ENCODE results near the gene JDP2. TPM values are rescaled to one million over a fixed set of nuclear protein-coding genes. Genes with fewer than 3 reads are reported as not detected.

JDP2 gene
- total and polyA plus RNA-seq, 3 donors from 2014 or later: 10.7 to 19.0 (median 14.0) TPM

DNA sequence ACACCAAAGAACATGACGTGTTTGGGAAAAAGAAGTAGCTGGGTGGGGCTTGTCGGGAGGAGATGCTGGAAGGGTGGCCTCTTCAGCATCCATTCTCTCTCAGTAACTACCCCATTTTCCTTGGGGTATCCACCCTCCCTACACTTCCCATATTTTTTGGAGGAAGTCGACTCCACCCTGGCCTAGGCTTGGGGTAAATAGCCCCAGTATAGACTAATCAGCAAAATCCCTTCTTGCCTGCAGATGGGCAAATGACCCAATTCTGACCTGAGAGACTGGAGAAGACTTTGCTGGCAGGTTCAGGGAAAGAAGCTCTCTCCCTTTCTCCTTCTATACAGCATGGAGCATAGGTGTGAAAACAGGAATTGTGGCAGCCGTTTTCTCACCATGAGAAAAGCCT is 28.5 kb upstream of the JDP2 start:
- intact Hi-C loops (cut with DNase I; ENCODE audit: low total_unique reads): no loop called here
- Histone ChIP-seq H3K4me1 (peaks cover 10% of the 10 kb centered on the region), H3K36me3 (ENCODE audit: low read depth, missing control alignments) (no peaks in the 10 kb centered on the region), H3K27me3 (no peaks in the 10 kb centered on the region), H3K27ac (no peak overlapping the region), H3K4me3 (no peak overlapping the region), H3K9me3 (no peaks in the 10 kb centered on the region)
- DNase-seq: no peak
- no peak for TF ChIP-seq POLR2A (IDR thresholded peaks at IDR 0.05)
- TF ChIP-seq, protein P1, sequence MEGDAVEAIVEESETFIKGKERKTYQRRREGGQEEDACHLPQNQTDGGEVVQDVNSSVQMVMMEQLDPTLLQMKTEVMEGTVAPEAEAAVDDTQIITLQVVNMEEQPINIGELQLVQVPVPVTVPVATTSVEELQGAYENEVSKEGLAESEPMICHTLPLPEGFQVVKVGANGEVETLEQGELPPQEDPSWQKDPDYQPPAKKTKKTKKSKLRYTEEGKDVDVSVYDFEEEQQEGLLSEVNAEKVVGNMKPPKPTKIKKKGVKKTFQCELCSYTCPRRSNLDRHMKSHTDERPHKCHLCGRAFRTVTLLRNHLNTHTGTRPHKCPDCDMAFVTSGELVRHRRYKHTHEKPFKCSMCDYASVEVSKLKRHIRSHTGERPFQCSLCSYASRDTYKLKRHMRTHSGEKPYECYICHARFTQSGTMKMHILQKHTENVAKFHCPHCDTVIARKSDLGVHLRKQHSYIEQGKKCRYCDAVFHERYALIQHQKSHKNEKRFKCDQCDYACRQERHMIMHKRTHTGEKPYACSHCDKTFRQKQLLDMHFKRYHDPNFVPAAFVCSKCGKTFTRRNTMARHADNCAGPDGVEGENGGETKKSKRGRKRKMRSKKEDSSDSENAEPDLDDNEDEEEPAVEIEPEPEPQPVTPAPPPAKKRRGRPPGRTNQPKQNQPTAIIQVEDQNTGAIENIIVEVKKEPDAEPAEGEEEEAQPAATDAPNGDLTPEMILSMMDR (IDR thresholded peaks at IDR 0.05): no peak
- 88 to 92% methylated on average over 4 of the region's 4 CpGs for WGBS, 2 donors

DNA sequence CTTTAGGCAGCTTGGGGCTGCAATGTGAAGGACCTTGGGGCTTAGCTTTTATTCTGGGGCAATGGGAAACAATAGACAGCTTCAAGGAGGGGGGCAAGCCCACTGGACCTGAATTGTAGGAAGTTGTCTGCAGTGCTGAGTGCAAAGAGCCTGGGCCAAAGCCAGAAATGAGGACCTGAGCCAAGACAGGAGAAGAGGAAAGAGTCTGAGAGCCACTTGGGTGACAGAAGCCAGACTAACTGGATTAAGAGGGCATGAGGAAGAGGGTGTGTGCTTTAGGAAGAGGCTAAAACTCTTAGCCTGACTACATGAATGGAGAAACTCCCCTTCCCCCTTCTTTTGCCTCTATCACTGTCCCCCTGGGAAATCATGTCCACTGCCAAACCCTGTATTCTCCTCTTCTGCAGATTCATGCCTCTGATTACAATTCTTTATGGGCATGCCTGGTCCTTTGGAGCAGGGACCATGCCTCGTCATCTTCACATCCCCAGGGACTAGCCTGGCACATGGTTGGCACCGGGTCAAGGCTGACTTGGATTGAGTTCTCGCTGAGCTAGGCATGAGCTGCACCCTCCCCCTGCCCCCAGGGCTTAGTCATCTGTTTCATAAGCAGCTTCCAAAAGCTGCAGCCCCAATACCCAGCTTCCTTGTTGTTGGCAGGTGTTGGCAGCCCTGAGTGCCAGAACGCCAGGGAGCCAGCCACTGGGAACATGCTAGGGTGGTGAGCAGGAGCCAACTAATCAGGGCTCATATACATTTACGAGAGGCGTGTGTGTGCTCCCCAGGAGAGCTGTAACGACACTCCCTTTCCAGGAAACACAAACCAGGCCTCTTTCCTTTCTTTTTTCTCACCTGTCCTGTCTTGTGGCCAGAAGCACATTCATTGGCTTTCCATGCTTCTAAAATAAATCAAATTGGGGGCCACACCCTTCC is 27.7 kb upstream of the JDP2 start:
- H3K27ac ChIP-seq: peak overlapping the region in 1 of 2 donors; percentile 79
- H3K9me3 ChIP-seq: no peaks in the 10 kb centered on the region
- no peak overlapping the region for H3K4me3 ChIP-seq
- H3K36me3 ChIP-seq (ENCODE audit: low read depth, missing control alignments): no peaks in the 10 kb centered on the region
- TF ChIP-seq, protein P1 (IDR thresholded peaks at IDR 0.05): no peak
- no peak for TF ChIP-seq POLR2A (IDR thresholded peaks at IDR 0.05)
- H3K4me1 ChIP-seq: peaks cover 10% of the 10 kb centered on the region
- intact Hi-C loops (cut with DNase I; ENCODE audit: low total_unique reads): no loop called here
- no peaks in the 10 kb centered on the region for H3K27me3 ChIP-seq
- peak; percentile 52 for DNase-seq
- 46 to 63% methylated on average over 7 of the region's 7 CpGs for WGBS, 2 donors

DNA sequence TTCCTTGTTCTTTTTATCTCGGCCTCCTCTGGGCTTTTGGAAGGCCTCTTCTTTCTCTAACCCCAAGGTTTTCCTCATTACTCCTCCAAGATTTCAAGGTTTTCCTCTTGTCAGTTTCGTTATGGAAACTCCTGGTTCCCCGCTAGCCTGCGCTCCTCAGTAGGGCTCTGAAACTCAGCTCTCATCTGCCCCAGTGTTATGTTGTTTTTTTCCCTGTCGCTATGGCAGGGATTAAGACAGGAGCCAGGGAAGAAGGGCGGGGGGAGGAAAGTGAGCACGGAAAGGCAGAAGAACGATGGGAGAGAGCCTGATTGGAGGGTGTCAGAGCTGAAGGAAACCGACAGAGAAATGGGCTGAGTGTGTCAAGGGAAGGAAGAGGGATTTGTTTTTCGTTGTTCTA is 26.5 kb upstream of the JDP2 start:
- Histone ChIP-seq H3K4me1 (peaks cover 10% of the 10 kb centered on the region), H3K4me3 (no peak overlapping the region), H3K9me3 (no peaks in the 10 kb centered on the region), H3K27ac (peak overlapping the region; percentile 47 to 79), H3K27me3 (no peaks in the 10 kb centered on the region), H3K36me3 (ENCODE audit: low read depth, missing control alignments) (no peaks in the 10 kb centered on the region)
- 45 to 53% methylated on average over 10 of the region's 10 CpGs for WGBS, 2 donors
- no peak for TF ChIP-seq POLR2A (IDR thresholded peaks at IDR 0.05)
- TF ChIP-seq, protein P1 (IDR thresholded peaks at IDR 0.05): no peak
- intact Hi-C loops (cut with DNase I; ENCODE audit: low total_unique reads): no loop called here
- peak; percentile 31 for DNase-seq

DNA sequence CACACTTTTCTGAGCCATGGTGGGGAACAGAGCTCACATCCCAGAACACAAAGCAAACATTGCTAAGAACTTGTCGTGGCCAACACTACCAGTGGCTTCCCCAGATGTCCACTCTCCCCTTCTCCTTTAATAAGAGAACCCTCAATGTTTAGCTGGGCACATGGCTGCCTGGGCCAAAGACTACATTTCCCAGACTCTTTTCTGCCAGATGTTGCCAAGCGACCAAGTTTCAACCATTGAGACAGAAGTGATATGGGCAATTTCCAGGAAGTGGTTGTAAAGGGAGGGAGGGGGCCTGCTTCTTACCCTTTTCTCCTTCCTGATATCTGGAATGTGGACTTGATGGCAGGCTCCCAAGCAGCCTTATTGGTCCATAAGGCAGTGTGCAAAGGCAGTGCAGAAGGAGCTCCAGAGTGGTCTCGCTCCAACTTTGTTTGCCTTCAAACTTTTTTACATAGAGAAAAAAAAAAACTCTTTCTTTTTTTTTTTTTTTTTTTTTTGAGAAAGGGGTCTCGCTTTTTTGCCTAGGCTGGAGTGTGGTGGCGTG is 24.9 kb upstream of the JDP2 start:
- H3K9me3 ChIP-seq: no peaks in the 10 kb centered on the region
- no peak for TF ChIP-seq POLR2A (IDR thresholded peaks at IDR 0.05)
- TF ChIP-seq, protein P1 (IDR thresholded peaks at IDR 0.05): no peak
- H3K36me3 ChIP-seq (ENCODE audit: low read depth, missing control alignments): no peaks in the 10 kb centered on the region
- intact Hi-C loops (cut with DNase I; ENCODE audit: low total_unique reads): no loop called here
- peaks cover 10% of the 10 kb centered on the region for H3K4me1 ChIP-seq
- DNase-seq: no peak
- no peak overlapping the region for H3K27ac ChIP-seq
- no peak overlapping the region for H3K4me3 ChIP-seq
- 95 to 96% methylated on average over 5 of the region's 5 CpGs for WGBS, 2 donors
- no peaks in the 10 kb centered on the region for H3K27me3 ChIP-seq
